Astrocyte of the cerebellum (primary cell): ENCODE measurements around the gene TMEM62.

Experiments used
- DNase-seq: peaks from one replicate; pipeline ENCODE4 v3.0.0-alpha.2; 2011; ENCODE audit warnings: low read depth
- H3K4me3 ChIP-seq: 2 replicates; pipeline ENCODE4 v1.5.1; 2011; ENCODE audit warnings: mild to moderate bottlenecking, low read depth, low read length, moderate library complexity
- in situ Hi-C: cut with HindIII; loops from 2 replicates; pipeline ENCODE4 v1.10.0; 2017; ENCODE audit warnings: low sequenced_read_pairs
- TF ChIP-seq, protein P1 (sequence below): IDR thresholded peaks from 2 replicates; pipeline ENCODE4 v1.5.1; 2012; ENCODE audit warnings: low read length, low read depth, moderate library complexity, mild to moderate bottlenecking; ENCODE audit errors: missing control alignments

TMEM62 gene

DNA sequence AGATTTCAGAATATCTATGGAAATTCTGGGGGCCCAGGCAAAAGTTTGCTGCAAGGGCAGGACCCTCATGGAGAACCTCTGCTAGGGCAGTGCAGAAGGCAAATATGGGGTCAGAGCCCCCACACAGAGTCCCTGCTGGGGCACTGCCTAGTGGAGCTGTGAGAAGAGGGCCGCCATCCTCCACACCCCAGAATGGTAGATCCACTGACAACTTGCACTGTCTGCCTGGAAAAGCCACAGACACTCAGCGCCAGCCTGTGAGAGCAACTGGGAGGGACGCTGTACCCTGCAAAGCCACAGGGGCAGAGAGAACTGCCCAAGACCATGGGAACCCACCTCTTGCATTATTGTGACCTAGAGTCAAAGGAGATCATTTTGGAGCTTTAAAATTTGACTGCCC is 65.6 kb downstream of the TMEM62 start:
- in situ Hi-C loops = no loop called here
- no peak for DNase-seq
- no peak overlapping the region for H3K4me3 ChIP-seq
- TF ChIP-seq, protein P1, sequence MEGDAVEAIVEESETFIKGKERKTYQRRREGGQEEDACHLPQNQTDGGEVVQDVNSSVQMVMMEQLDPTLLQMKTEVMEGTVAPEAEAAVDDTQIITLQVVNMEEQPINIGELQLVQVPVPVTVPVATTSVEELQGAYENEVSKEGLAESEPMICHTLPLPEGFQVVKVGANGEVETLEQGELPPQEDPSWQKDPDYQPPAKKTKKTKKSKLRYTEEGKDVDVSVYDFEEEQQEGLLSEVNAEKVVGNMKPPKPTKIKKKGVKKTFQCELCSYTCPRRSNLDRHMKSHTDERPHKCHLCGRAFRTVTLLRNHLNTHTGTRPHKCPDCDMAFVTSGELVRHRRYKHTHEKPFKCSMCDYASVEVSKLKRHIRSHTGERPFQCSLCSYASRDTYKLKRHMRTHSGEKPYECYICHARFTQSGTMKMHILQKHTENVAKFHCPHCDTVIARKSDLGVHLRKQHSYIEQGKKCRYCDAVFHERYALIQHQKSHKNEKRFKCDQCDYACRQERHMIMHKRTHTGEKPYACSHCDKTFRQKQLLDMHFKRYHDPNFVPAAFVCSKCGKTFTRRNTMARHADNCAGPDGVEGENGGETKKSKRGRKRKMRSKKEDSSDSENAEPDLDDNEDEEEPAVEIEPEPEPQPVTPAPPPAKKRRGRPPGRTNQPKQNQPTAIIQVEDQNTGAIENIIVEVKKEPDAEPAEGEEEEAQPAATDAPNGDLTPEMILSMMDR = no peak

DNA sequence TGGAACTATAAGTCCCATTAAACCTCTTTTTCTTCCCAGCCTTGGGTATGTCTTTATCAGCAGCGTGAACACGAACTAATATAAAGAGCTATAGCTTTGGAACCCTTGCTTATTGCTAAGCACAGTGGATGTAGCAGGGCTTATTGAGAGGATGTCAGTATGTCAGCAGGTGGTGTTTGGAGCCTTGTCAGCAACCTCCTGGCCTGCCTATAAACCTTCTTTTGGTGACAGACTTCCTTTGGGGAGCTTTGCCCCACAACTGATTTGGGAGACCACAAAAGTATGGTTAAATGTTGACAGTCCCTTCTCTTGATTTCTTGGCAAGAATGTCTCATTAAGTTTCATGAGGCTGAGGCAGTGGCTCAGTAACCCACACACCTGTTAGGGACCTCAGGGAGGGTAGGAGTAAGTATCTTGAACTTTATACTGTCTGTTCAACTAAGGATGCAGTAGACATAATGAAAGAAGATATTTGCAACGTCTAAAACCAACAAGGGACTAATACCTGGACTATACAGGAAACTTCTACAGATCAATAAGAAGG is 66.6 kb downstream of the TMEM62 start:
- no peak for DNase-seq
- TF ChIP-seq, protein P1 = no peak
- in situ Hi-C loops = no loop called here
- H3K4me3 ChIP-seq = no peak overlapping the region

DNA sequence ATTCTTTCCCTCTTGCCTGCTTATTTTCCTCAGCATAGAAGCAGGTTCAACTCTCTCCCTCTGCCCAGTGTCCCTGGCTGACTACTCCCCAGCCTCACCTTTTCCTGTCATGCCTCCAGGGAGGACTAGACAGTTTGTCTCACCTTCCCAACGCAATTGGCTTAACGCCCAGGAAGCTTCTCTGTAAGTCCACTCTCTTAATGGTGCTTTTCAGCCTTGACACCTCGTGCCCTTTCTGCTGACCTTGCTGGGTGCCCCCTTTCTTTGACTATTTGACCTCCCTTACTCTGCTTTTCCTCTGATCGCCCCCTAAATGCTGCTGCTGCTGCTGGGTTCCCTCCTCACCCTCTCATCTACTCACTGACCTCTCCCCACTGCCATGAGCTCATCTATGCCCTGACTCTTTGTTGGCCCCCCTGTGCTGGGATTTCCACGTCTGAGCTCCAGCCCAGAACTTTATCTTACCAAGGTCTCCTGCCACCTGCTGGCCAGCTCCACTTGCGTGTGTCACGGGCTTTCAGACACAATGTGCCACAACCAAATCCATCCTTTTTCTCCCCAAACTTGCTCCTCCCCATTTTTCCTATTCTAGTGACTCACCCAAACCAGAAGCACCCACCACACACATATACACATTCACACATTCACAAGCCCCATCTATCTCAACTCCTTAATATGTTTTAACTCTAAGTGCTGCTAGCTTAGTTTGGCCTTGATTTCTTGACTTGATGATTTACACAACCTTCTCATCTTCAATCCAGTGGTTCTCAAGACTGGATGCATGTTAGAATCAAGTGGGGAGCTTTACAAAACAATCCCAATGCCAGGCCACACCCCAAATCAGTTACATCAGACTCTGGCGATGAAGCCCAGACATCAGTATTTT is 70.9 kb downstream of the TMEM62 start:
- TF ChIP-seq, protein P1 = peak; percentile 71
- DNase-seq = peak; percentile 38
- in situ Hi-C loops = no loop called here
- no peak overlapping the region for H3K4me3 ChIP-seq

DNA sequence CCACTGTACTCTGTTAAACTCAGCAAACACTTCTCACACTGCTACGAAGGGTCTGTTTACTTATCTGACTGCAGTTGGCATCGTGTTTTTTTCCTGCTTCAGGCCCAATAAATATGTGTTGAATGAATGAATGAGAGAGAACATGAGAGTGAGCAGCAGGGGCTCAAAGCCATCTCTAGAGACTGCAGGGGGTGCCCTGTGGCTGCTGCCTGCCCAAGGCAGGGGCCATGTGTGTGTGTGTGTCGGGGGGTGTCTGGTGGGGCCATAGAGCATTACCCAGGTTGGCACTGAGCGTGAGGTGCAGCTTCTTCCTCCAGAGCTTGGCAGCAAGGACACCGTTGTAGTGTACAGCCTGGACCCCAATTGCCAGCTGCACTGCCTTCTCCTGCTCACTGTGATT is 72.7 kb downstream of the TMEM62 start:
- no peak for DNase-seq
- H3K4me3 ChIP-seq = no peak overlapping the region
- TF ChIP-seq, protein P1 = no peak
- in situ Hi-C loops = loop anchor here (5.0 kb wide), 1 partner anchor 46 kb away; no protein-coding TSS in a partner anchor

DNA sequence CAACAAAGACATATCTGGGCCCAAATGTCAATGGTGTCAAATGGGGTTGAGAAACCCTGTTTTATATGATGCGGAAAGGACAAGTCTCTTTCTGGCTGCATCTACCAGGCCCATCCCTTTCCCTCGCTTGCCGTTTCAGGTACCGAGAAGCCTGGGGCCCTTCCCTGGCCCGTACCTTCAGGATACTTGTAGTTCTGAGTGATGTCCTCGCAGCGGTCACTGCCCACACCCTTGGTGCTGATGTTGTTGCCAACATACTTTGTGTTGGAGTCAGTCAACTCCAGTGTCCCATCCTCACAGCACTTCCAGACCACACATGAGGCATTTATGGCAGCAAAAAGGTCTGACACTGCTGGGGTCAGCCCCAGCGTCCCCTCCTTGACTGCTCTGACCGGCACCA is 73.6 kb downstream of the TMEM62 start:
- TF ChIP-seq, protein P1 = no peak
- DNase-seq = no peak
- H3K4me3 ChIP-seq = no peak overlapping the region
- in situ Hi-C loops = loop anchor here (5.0 kb wide), 1 partner anchor 45 kb away; no protein-coding TSS in a partner anchor

DNA sequence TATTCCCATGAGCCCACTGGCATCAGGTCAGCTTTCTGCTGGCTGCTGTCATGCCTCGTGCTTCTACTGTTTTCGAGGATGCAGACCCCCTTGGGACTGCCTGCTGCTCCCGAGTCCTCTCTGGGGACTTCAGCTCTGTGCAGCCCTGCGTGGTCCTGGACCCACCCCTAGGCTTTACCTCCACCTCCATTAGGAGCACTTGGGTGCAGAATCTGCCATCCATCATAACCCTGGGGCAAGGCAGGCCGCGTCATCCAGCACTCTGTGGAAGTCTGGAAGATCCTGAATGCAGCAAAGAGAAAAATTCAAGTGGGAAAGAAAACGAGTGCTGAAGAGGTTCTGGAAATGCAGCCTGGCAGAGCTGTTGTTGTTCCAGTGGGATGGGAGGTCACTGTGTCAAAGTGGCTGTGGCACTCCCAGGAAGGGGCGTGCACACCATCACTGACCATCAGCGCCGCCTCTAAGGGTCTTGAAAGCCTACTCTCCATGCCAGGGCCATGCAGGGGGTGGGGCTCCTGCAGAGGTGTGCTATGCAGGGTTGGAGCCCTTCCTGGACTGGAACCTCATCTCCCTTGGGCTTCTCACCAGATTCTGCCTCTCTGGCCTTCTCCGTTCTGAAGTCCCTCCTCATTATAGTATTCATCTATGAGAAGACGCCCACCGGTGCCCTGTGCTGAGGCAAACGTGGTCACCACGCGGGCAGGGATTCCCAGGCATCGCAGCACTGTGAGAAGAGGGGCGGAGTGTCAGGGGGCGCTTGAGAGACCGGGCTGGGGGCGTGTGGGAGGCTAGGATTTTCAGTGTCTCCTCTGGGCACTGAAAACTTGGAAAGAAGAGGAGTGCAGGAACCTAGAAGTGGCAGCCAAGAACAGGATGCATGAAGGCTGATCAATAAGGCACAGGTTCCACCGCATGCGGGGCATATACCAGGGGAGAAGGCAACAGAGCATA is 74.9 kb downstream of the TMEM62 start:
- DNase-seq = no peak
- in situ Hi-C loops = loop anchor here (5.0 kb wide), 1 partner anchor 44 kb away; no protein-coding TSS in a partner anchor
- TF ChIP-seq, protein P1 = no peak
- no peak overlapping the region for H3K4me3 ChIP-seq
